Superior temporal gyrus (tissue), 1 donor: ENCODE measurements around the gene NUDT2.
"Not testable (repeated sequence)": the region's sequence is repeated elsewhere in the genome, so short reads cannot be mapped to it uniquely, and the experiment has no call there.

Source experiments
- DNase-seq: peaks from one replicate; pipeline ENCODE4 v3.0.0-alpha.2; 2016; ENCODE audit errors: extremely low spot score

The NUDT2 gene

GRCh38 chr9:34328987-34329832, at the start of gene NUDT2, which contains the start of gene KIF24:
Gene NUDT2, plus strand, starts transcription at chr9:34329569. Its CDS starts 9,471 bp downstream, at chr9:34339040.
Gene KIF24, minus strand, starts transcription at chr9:34329268. Its CDS starts 17,922 bp downstream, at chr9:34311346.
- DNase-seq = peak; percentile 100

- no peak for DNase-seq
Observed at GRCh38 chr9:34282096-34282495, 47.3 kb upstream of the NUDT2 start.

- no peak for DNase-seq
Observed at GRCh38 chr9:34289159-34289558, 40.2 kb upstream of the NUDT2 start.

- no peak for DNase-seq
Observed at GRCh38 chr9:34291023-34291422, 38.3 kb upstream of the NUDT2 start.

GRCh38 chr9:34291423-34291822, 37.9 kb upstream of the NUDT2 start:
- DNase-seq = no peak

GRCh38 chr9:34292552-34292951, 36.8 kb upstream of the NUDT2 start:
- no peak for DNase-seq

- not testable (repeated sequence) for DNase-seq
Observed at GRCh38 chr9:34301064-34301463, 28.3 kb upstream of the NUDT2 start.

GRCh38 chr9:34308316-34308715, 21.1 kb upstream of the NUDT2 start:
- DNase-seq = not testable (repeated sequence)

GRCh38 chr9:34310215-34310614, 19.2 kb upstream of the NUDT2 start:
- no peak for DNase-seq

GRCh38 chr9:34311499-34312185, 17.7 kb upstream of the NUDT2 start:
- DNase-seq = no peak

GRCh38 chr9:34317436-34317835, 11.9 kb upstream of the NUDT2 start:
- no peak for DNase-seq

- DNase-seq = no peak
Observed at GRCh38 chr9:34318163-34318790, 11.1 kb upstream of the NUDT2 start.

GRCh38 chr9:34321451-34321850, 7.9 kb upstream of the NUDT2 start:
- no peak for DNase-seq

- no peak for DNase-seq
Observed at GRCh38 chr9:34322899-34323591, 6.3 kb upstream of the NUDT2 start.

- no peak for DNase-seq
Observed at GRCh38 chr9:34326690-34327089, 2.7 kb upstream of the NUDT2 start.

GRCh38 chr9:34328500-34328986, 826 bp upstream of the NUDT2 start:
- DNase-seq = no peak

- DNase-seq = peak; percentile 23
Observed at GRCh38 chr9:34331196-34331595, 1.8 kb downstream of the NUDT2 start.

- DNase-seq = peak; percentile 96
Observed at GRCh38 chr9:34332076-34332964, 3.0 kb downstream of the NUDT2 start.

GRCh38 chr9:34333836-34334235, 4.5 kb downstream of the NUDT2 start:
- DNase-seq = no peak

GRCh38 chr9:34334337-34334824, 5.0 kb downstream of the NUDT2 start:
- DNase-seq = peak; percentile 98
